GM19328 (cell line): ENCODE results near the gene ZIK1.
A peak's percentile ranks its signal among the peaks of the same experiment; 100 is the strongest.

Experiments
- ATAC-seq: cut with Tn5 transposase; IDR thresholded peaks from one replicate; pipeline ENCODE4 v1.9.1; 2021; ENCODE audit warnings: mild to moderate bottlenecking, moderate library complexity; ENCODE audit not compliant: unreplicated experiment

The ZIK1 gene

GRCh38 chr19:57606931-57607330, 23.0 kb downstream of the ZIK1 start:
- ATAC-seq, result no peak

DNA sequence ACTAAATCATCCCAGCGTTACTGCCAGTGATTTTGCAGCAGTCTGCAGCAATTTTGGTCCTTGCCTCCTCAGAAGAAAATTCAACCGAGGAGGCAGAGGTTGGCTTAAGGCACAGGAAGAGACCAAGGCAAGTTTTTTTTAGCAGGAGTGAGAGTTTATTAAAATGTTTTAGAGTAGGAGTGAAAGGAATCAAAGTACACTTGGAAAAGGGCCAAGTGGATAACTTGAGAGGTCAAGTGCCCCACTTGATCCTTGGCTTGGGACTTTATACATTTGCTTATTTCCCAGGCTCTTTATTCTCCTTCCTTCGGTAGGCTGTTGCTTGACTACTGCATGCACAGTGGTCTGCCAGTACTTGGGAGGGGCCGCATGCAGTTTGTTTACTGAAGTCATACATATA, 27.2 kb downstream of the ZIK1 start:
- ATAC-seq, result no peak

DNA sequence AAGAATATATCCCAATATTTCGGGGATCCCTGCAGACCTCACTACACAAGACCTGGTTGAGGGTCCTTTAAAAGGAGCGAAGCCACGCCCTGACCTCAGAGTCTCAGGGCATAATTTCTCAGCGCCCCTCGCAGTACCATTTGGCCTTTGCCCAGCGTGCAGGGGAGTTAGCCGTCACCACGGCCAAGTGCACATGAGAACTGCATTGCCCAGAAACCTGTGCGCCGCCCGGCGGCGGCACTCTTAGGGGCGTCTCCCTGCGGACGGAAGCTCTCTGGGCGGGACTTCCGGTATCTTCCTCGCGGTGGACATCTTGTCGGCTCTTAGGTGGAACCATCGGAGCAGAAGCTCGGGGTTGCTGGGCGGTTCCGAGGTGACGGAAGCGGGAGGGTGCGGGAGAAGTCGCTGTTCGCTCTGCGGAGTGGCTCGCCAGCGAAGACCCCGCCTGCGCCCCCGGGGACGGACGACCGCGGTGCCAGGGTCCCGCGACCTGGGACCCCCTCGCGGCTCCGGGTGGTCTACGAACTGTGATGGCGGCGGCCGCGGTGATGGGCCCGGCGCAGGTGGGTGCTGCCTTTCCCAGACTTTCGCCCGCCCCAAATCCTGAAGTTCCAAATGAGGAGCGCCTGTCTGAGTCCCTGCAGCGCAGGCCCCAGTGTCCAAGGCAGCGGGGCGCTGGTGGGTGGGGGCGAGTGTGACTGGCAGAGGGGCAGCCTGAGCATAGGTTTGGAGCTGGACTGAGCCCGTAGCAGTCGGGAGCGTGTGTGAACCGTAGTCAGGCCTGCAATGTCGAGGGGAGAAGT, 30.2 kb downstream of the ZIK1 start, which contains the start of gene ZNF134:
Gene ZNF134, plus strand, starts transcription at position 302 of the 803 bp plus-strand sequence. CDS start 5,227 bp downstream, outside the sequence.
- ATAC-seq, result peak; percentile 98

GRCh38 chr19:57615346-57615745, 31.4 kb downstream of the ZIK1 start:
- ATAC-seq, result no peak

GRCh38 chr19:57620673-57621348, 36.9 kb downstream of the ZIK1 start:
- ATAC-seq, result no peak

GRCh38 chr19:57623091-57623490, 39.1 kb downstream of the ZIK1 start:
- no peak for ATAC-seq

GRCh38 chr19:57632987-57633831, 49.3 kb downstream of the ZIK1 start, which contains the start of gene ZNF211:
TSS of gene ZNF211 (plus strand) at chr19:57633168. CDS start at chr19:57633347, 179 bp downstream.
- ATAC-seq, result peak; percentile 90

DNA sequence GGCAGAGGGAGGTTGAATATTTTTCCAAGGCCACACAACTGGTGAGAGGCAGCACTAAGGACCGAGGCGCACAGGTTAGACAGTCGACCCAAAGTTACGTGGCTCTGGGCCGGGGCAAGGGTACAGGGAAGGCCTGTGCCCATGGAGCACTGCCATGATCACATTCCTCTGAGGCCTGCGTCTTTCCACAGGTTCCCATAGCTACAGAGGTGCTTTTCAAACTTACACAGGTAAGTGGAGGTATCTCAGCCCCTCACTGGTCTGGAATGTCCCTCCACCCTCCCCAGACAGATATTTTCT, 49.8 kb downstream of the ZIK1 start:
- no peak for ATAC-seq

DNA sequence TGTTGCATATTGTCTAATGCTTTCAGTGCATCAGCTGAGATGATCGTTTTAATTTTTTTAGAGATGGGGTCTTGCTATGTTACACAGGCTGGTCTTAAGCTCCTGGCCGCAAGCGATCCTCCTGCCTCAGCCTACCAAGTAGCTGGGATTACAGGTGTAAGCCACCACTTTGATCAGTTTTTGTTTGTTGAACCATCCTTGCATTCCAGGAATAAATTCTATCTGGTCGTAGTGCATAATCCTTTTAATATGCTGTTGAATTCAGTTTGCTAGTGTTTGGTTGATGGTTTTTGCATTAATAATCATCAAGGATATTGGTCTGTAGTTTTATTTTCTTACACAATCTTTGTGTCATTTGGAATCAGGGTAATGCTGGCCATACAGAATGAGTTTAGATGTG, 53.4 kb downstream of the ZIK1 start:
- ATAC-seq, result no peak

- no peak for ATAC-seq
Observed at GRCh38 chr19:57641715-57642234, 57.8 kb downstream of the ZIK1 start.

- no peak for ATAC-seq
Observed at GRCh38 chr19:57642396-57643046, 58.6 kb downstream of the ZIK1 start.
